Nephron progenitor cell (in vitro differentiated cells): ENCODE results near the gene RPH3AL.

Experiments used
- DNase-seq: peaks from one replicate; pipeline ENCODE4 v3.0.0; 2021
- H3K27ac Mint-ChIP-seq: 2 replicates; pipeline ENCODE4 v1.8.0; 2021; ENCODE audit warnings: mild to moderate bottlenecking, moderate library complexity, mixed read lengths
- H3K27me3 Mint-ChIP-seq: 2 replicates; pipeline ENCODE4 v1.8.0; 2021; ENCODE audit warnings: mild to moderate bottlenecking, low read depth, mixed read lengths; ENCODE audit not compliant: poor library complexity
- H3K36me3 Mint-ChIP-seq: 2 replicates; pipeline ENCODE4 v1.8.0; 2021; ENCODE audit warnings: low read depth, mixed read lengths
- H3K4me1 Mint-ChIP-seq: 2 replicates; pipeline ENCODE4 v1.8.0; 2021; ENCODE audit warnings: mixed read lengths
- H3K4me3 Mint-ChIP-seq: 2 replicates; pipeline ENCODE4 v1.8.0; 2021; ENCODE audit warnings: mild to moderate bottlenecking, moderate library complexity, mixed read lengths
- H3K9me3 Mint-ChIP-seq: 2 replicates; pipeline ENCODE4 v1.8.0; 2021; ENCODE audit warnings: mild to moderate bottlenecking, moderate library complexity, mixed read lengths
- CTCF ChIP-seq: fragments of 200-600 bp; sonication (generic); IDR thresholded peaks from 2 replicates; pipeline ENCODE4 v1.5.0; 2021; ENCODE audit warnings: antibody characterized with exemption

The RPH3AL gene

DNA sequence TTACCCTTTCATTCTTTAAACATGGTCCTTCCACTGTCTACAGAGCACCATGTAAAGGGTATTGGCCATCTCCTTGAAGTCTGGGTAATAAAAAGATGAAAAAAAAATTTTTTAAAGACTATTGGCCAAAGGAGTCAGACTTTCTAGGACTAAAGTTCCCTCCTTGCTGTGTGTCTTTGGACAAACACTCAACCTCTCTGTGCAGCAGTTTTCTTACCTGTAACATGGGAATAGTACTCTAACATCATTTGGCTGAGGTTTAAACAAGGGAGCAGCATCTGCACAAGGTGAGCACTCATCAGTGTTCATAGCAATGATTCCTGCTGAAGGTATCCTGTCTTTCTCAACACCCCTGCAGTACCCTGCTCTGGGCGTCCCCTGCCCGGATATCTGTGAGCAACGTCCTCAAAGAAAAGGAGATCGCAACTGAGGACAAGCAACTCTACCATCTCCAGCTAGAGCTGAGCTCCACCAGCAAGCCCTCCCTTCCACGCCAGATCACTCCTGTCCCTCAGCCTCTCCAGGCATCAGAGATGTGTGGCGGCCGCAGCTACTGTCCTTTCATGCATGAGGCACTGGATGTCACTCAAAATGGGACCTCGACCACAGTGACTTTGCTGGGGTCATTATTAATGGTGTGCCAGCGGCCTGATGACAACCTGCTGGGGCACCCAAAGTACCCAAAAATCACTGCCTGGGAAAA is 29.5 kb upstream of the RPH3AL start:
- H3K27me3 Mint-ChIP-seq, result peaks cover 16% of the 10 kb centered on the region
- no peaks in the 10 kb centered on the region for H3K36me3 Mint-ChIP-seq

DNA sequence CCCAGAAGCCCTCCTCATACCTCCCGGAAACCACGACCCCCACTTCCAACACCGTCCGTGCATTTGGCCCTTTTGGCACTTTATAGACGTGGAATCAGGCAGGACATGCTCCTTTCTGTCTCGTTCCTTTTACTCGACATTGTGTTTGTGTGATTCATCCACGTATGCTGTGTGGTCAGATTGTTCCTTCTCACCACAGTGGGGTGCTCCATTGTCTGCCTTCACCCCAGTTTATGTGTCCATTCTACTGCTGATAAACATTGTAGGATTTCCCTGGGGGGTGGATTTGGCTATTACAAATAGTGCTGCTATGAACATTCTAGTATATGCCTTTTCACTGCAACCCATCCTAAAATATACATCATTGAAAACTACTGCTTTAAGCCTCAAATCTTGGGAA is 28.9 kb upstream of the RPH3AL start:
- no peak overlapping the region for H3K4me3 Mint-ChIP-seq
- no peaks in the 10 kb centered on the region for H3K36me3 Mint-ChIP-seq
- peaks cover 11% of the 10 kb centered on the region for H3K27me3 Mint-ChIP-seq
- H3K4me1 Mint-ChIP-seq, result peaks cover 75% of the 10 kb centered on the region
- TF ChIP-seq CTCF, result no peak
- DNase-seq, result no peak
- H3K9me3 Mint-ChIP-seq, result peaks cover 3% of the 10 kb centered on the region
- H3K27ac Mint-ChIP-seq, result no peak overlapping the region

More for the DNA sequence above, 29.5 kb upstream of the RPH3AL start:
- H3K4me1 Mint-ChIP-seq, result peaks cover 74% of the 10 kb centered on the region
- H3K9me3 Mint-ChIP-seq, result peaks cover 3% of the 10 kb centered on the region
- peak overlapping the region; percentile 83 for H3K4me3 Mint-ChIP-seq
- no peak for TF ChIP-seq CTCF
- H3K27ac Mint-ChIP-seq, result peak overlapping the region; percentile 89
- peak; percentile 30 for DNase-seq

- DNase-seq, result no peak
- H3K27ac Mint-ChIP-seq, result no peak overlapping the region
- H3K4me3 Mint-ChIP-seq, result no peak overlapping the region
- H3K27me3 Mint-ChIP-seq, result peaks cover 12% of the 10 kb centered on the region
- no peaks in the 10 kb centered on the region for H3K36me3 Mint-ChIP-seq
- H3K4me1 Mint-ChIP-seq, result peaks cover 79% of the 10 kb centered on the region
- H3K9me3 Mint-ChIP-seq, result peaks cover 6% of the 10 kb centered on the region
- no peak for TF ChIP-seq CTCF
Measured at GRCh38 chr17:379531-380465, 27.2 kb upstream of the RPH3AL start.

DNA sequence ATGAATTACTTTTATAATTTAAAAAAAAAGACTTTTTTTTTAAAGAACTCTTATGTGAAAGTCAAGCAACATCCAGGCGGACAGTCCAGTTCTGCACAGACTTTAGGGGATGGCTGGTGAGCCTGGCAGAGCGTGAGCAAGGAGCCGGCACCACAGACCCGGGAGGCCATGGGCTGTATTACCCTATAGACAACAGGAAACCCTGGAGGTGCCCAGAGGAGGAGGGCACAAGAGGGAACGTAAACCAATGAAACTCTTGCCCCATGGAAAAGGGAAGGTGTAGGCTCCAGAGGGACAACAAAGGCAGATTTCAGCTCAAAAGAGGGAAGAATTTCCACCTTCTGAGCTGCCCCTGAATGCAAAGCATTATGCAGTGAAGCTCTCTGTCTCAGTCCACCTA is 25.5 kb upstream of the RPH3AL start:
- no peak overlapping the region for H3K4me3 Mint-ChIP-seq
- H3K27ac Mint-ChIP-seq, result no peak overlapping the region
- peaks cover 6% of the 10 kb centered on the region for H3K9me3 Mint-ChIP-seq
- peaks cover 9% of the 10 kb centered on the region for H3K27me3 Mint-ChIP-seq
- TF ChIP-seq CTCF, result no peak
- H3K4me1 Mint-ChIP-seq, result peaks cover 66% of the 10 kb centered on the region
- H3K36me3 Mint-ChIP-seq, result no peaks in the 10 kb centered on the region
- DNase-seq, result no peak

GRCh38 chr17:376936-377863 is 24.6 kb upstream of the RPH3AL start:
- H3K27me3 Mint-ChIP-seq, result peaks cover 9% of the 10 kb centered on the region
- H3K4me3 Mint-ChIP-seq, result peak overlapping the region; percentile 26
- no peak for TF ChIP-seq CTCF
- no peak for DNase-seq
- no peaks in the 10 kb centered on the region for H3K36me3 Mint-ChIP-seq
- H3K9me3 Mint-ChIP-seq, result peaks cover 6% of the 10 kb centered on the region
- H3K27ac Mint-ChIP-seq, result no peak overlapping the region
- peaks cover 66% of the 10 kb centered on the region for H3K4me1 Mint-ChIP-seq
